ENCODE data around the gene SLC35A3.
"Not testable (repeated sequence)": the region's sequence is repeated elsewhere in the genome, so short reads cannot be mapped to it uniquely, and the experiment has no call there.

The SLC35A3 gene

GRCh38 chr1:99969729-99970621 is at the start of gene SLC35A3:
Gene SLC35A3, plus strand, starts transcription at chr1:99969996. Its CDS starts 23,559 bp downstream, at chr1:99993555.
- DNase-seq: peak in 1 of 2 experiments; percentile 51

- DNase-seq: no peak
Observed at GRCh38 chr1:99934801-99935200, 35.0 kb upstream of the SLC35A3 start.

GRCh38 chr1:99935534-99935933 is 34.3 kb upstream of the SLC35A3 start:
- DNase-seq: no peak

- no peak for DNase-seq
Observed at GRCh38 chr1:99936071-99936470, 33.7 kb upstream of the SLC35A3 start.

- DNase-seq: no peak
Observed at GRCh38 chr1:99942723-99943122, 27.1 kb upstream of the SLC35A3 start.

GRCh38 chr1:99943223-99943794 is 26.5 kb upstream of the SLC35A3 start:
- no peak for DNase-seq

GRCh38 chr1:99944192-99944591 is 25.6 kb upstream of the SLC35A3 start:
- no peak for DNase-seq

- DNase-seq: no peak
Observed at GRCh38 chr1:99945174-99945573, 24.6 kb upstream of the SLC35A3 start.

- no peak for DNase-seq
Observed at GRCh38 chr1:99950486-99950885, 19.3 kb upstream of the SLC35A3 start.

- no peak for DNase-seq
Observed at GRCh38 chr1:99952522-99952921, 17.3 kb upstream of the SLC35A3 start.

GRCh38 chr1:99955375-99955774 is 14.4 kb upstream of the SLC35A3 start:
- DNase-seq: no peak

- DNase-seq: no peak
Observed at GRCh38 chr1:99956755-99957154, 13.0 kb upstream of the SLC35A3 start.

GRCh38 chr1:99957818-99958217 is 12.0 kb upstream of the SLC35A3 start:
- DNase-seq: no peak

- not testable (repeated sequence) for DNase-seq
Observed at GRCh38 chr1:99959189-99959705, 10.5 kb upstream of the SLC35A3 start.

GRCh38 chr1:99960260-99960659 is 9.5 kb upstream of the SLC35A3 start:
- not testable (repeated sequence) for DNase-seq

GRCh38 chr1:99963041-99963795 is 6.6 kb upstream of the SLC35A3 start:
- peak in 1 of 2 experiments; percentile 9 for DNase-seq

- DNase-seq: no peak
Observed at GRCh38 chr1:99964806-99965205, 5.0 kb upstream of the SLC35A3 start.

- no peak for DNase-seq
Observed at GRCh38 chr1:99965646-99966375, 4.0 kb upstream of the SLC35A3 start.

GRCh38 chr1:99968214-99968613 is 1.6 kb upstream of the SLC35A3 start:
- DNase-seq: no peak

GRCh38 chr1:99969260-99969728 is 502 bp upstream of the SLC35A3 start:
- DNase-seq: no peak

- DNase-seq: no peak
Observed at GRCh38 chr1:99970713-99971255, 988 bp downstream of the SLC35A3 start.

GRCh38 chr1:99972066-99972465 is 2.3 kb downstream of the SLC35A3 start:
- DNase-seq: not testable (repeated sequence)
